Adrenal gland (tissue), 12 donors: ENCODE measurements around the gene DCXR. TPM values are rescaled to one million over a fixed set of nuclear protein-coding genes. Genes with fewer than 3 reads are reported as not detected.

Source experiments
- DNase-seq, 7 donors: peaks; one replicate each; pipeline ENCODE4 v3.0.0-alpha.2; 2019 to 2020
- H3K27ac ChIP-seq, 5 donors: fragments of 200-600 bp; sonication (generic) in 4 of 5; 1 replicate in 3 of 5; 2 replicates in 2 of 5; pipeline versions ENCODE4 v1.5.1 to v1.8.0; 2016 to 2020; ENCODE audit warnings: mild to moderate bottlenecking in 1 of 5
- H3K27me3 ChIP-seq: fragments of 200-600 bp; 2 replicates; pipeline ENCODE4 v1.8.0; 2021
- H3K36me3 ChIP-seq, 2 donors: fragments of 200-600 bp; replicated peaks in 1 of 2; 1 replicate in 1 of 2; 2 replicates in 1 of 2; pipeline versions ENCODE4 v1.5.1 to v1.8.0; 2018 to 2022
- H3K4me1 ChIP-seq, 2 donors: fragments of 200-600 bp; replicated peaks in 1 of 2; 1 replicate in 1 of 2; 2 replicates in 1 of 2; pipeline versions ENCODE4 v1.5.1 to v1.8.0; 2018 to 2021
- H3K4me3 ChIP-seq, 4 donors: fragments of 200-600 bp; sonication (generic) in 3 of 4; one replicate each; pipeline ENCODE4 v1.5.1; 2016 to 2018
- H3K9me3 ChIP-seq, 3 donors: fragments of 200-600 bp; sonication (generic) in 1 of 3; replicated peaks in 1 of 3; 1 replicate in 2 of 3; 2 replicates in 1 of 3; pipeline versions ENCODE4 v1.5.1 to v1.8.0; 2016 to 2021
- POLR2A ChIP-seq, 2 donors: fragments of 450-650 bp; IDR thresholded peaks; one replicate each; pipeline ENCODE4 v1.6.1; 2017; ENCODE audit warnings: antibody characterized with exemption in 2 of 2, mild to moderate bottlenecking in 2 of 2, moderate library complexity in 1 of 2
- WGBS, 4 donors: extraction: QIAGEN DNeasy Blood & Tissue Kit in 2 of 4; methylation state at CpG; one replicate each; pipeline versions ENCODE4 v1.1.5 to v1.1.7; 2013 to 2017; 5-methylcytosine and 5-hydroxymethylcytosine counted together
- intact Hi-C, 2 donors: fragments of 100-400 bp; cut with DNase I; formaldehyde crosslinking; loops; one replicate each; pipeline versions ENCODE4 v1.14.1 to v1.15.0; 2022 to 2023
- polyA plus RNA-seq, 3 donors: library from polyadenylated mRNA; stranded (reverse); fragments of 200-250 nt in 2 of 3; fragments of 350-450 nt in 1 of 3; fragmentation: Illumina TruSeq in 1 of 3; extraction: RNeasy Lipid Tissue Mini Kit (QIAGEN cat#74804) in 1 of 3; gene quantifications; one replicate each; pipeline ENCODE4 v1.2.3, GENCODE V29; 2013 to 2014
- total RNA-seq, 9 donors: library from RNA; depleted of rRNA in 4 of 9; stranded (reverse); fragments of >200 nt in 4 of 9; fragments of 120-200 nt in 1 of 9; fragmentation: NEBNext Ultra II Directional in 1 of 9; extraction: Animal tissue kit (Norgen Biotek cat#: 25700) in 1 of 9; gene quantifications; one replicate each; pipeline versions ENCODE4 v1.1.0 to v1.2.4, GENCODE V29; 2013 to 2023
- TF ChIP-seq, protein P1 (sequence below), 6 experiments: fragments of 450-650 bp in 4 of 6; fragments of 200-600 bp in 2 of 6; sonication (generic) in 1 of 6; IDR thresholded peaks; 1 replicate in 5 of 6; 2 replicates in 1 of 6; pipeline versions ENCODE4 v1.5.1 to v1.8.0; 2016 to 2021; ENCODE audit warnings: antibody characterized with exemption in 6 of 6, mild to moderate bottlenecking in 2 of 6, moderate library complexity in 1 of 6
- donor health status: healthy with polysubstance abuse.
- donor health status: Bipolar disorder and iron deficiency.
- donor health status: DM: yes; HTN: yes; CAD: no.
- donor health status: DM: no; HTN: no; CAD: no.
- donor health status: DM: no; HTN: no; CAD: no.
- donor health status: DM: yes; HTN: yes; CAD: no.

The DCXR gene
- total and polyA plus RNA-seq, 12 donors: 66.9 to 183 (median 104) TPM

DNA sequence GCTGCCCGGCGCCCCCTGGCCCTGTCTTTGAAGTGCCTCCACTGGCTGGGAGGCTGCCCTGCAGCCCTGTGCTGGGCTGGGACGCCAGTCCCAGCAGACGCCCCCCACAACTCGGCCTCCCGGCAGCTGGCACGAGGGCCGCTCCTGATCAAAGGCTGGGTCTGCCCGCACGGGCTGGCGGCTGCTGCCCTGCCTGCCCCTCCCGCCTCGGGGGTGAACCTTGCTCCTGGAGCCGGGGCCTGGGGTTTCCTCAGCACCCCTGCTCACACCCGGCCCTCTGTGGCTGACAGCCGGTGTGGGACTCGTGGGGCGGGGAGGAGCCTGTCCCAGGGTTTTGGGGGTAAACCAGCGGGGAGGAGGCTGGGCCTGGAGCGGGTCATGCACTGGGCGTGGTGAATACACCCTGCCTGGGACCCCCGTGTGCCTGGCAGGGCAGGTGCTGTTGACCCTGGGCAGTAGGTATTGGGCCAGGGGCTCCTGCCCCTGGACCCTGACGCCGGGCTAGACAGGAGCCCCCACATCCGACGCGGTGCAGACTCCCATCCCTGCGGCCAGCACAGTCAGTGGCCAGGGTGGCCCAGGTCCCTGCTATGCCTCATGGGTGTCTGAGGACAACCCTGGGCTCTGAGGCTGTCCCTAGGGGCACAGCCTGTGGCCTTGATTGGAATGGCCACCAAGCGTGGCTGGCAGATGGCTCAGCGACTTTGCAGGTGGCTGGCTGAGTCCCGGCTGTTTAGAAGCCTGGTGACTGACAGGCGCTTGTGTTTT, 36.5 kb downstream of the DCXR start:
- TF ChIP-seq POLR2A (IDR thresholded peaks at IDR 0.05): no peak
- TF ChIP-seq, protein P1, sequence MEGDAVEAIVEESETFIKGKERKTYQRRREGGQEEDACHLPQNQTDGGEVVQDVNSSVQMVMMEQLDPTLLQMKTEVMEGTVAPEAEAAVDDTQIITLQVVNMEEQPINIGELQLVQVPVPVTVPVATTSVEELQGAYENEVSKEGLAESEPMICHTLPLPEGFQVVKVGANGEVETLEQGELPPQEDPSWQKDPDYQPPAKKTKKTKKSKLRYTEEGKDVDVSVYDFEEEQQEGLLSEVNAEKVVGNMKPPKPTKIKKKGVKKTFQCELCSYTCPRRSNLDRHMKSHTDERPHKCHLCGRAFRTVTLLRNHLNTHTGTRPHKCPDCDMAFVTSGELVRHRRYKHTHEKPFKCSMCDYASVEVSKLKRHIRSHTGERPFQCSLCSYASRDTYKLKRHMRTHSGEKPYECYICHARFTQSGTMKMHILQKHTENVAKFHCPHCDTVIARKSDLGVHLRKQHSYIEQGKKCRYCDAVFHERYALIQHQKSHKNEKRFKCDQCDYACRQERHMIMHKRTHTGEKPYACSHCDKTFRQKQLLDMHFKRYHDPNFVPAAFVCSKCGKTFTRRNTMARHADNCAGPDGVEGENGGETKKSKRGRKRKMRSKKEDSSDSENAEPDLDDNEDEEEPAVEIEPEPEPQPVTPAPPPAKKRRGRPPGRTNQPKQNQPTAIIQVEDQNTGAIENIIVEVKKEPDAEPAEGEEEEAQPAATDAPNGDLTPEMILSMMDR (IDR thresholded peaks at IDR 0.05): no peak

DNA sequence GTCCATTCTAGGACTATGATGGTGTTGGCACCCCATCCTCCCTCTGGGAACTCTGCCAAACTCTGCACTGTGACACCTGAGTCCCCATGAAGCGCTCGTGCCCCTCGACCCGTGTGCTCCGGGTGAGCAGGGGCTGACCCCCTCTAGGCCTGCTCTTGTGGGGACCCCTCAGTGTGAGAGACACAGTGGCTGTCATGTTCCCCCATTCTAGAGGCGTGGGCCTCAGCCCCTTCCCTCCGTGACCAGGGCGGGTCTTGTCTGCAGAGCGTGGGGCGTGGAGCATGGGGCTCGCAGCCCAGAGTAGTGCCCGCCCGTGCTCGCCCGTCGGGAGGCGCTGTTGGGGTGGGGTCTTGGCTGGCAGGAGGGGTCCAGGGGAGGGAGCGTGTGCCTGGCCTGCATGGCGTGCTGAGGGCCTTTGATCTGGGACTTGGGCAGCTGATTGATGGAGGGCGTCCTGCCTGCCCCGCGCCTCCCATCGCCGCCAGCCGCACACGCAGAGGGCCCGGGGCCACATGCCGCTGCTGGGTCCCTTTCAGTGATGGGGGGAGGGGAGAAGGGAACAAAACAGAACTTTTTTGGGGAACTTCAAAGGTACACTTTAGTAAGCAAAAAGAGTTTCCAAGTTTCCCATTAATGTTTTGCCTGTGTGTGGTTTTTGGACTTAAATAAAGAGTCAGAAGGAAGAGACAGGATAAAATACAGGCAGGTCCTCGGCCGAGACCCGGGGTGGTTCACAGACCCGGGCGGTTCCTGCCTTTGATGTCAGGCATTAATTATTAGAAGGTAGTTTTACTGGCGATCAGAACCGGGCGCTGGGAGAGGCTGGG, 37.3 kb downstream of the DCXR start:
- H3K4me1 ChIP-seq: peaks cover 4 to 12% of the 10 kb centered on the region in 2 donors
- TF ChIP-seq POLR2A (IDR thresholded peaks at IDR 0.05): no peak
- TF ChIP-seq, protein P1 (IDR thresholded peaks at IDR 0.05): no peak
- H3K27me3 ChIP-seq: no peaks in the 10 kb centered on the region
- H3K27ac ChIP-seq: no peak overlapping the region
- DNase-seq: no peak
- intact Hi-C loops: no loop called here
- H3K4me3 ChIP-seq: no peak overlapping the region
- WGBS, 4 donors: 80 to 89% (median 84%) methylated on average over 17 to 36 of the region's 36 CpGs
- no peaks in the 10 kb centered on the region for H3K9me3 ChIP-seq
- H3K36me3 ChIP-seq: no peaks in the 10 kb centered on the region

More for the DNA sequence above, 36.5 kb downstream of the DCXR start:
- DNase-seq: no peak
- no peak overlapping the region for H3K4me3 ChIP-seq
- H3K9me3 ChIP-seq: no peaks in the 10 kb centered on the region
- 81 to 89% (median 86%) methylated on average over 9 to 32 of the region's 32 CpGs for WGBS, 4 donors
- peaks cover 4 to 12% of the 10 kb centered on the region in 2 donors for H3K4me1 ChIP-seq
- no peaks in the 10 kb centered on the region for H3K36me3 ChIP-seq
- H3K27ac ChIP-seq: no peak overlapping the region
- H3K27me3 ChIP-seq: no peaks in the 10 kb centered on the region
- intact Hi-C loops: no loop called here

DNA sequence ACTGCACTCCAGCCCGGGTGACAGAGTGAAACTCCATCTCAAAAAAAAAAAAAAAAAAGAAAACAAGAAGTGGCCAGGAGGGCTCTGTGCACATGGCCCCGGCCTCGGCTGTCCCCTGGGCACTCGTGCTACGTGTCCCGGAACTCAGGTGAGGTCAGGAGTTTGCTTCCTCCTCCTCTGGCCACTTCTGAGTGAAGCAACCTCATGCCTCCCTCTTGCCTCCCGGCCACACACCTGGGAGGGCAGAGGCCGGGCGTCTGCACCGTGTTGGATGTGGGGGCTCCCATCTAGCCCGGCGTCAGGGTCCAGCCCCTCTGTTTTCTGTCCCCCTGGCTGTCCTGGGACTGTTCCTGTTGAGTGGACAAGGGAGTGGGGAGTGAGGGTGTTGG, 37.9 kb downstream of the DCXR start:
- intact Hi-C loops: no loop called here
- TF ChIP-seq, protein P1 (IDR thresholded peaks at IDR 0.05): no peak
- TF ChIP-seq POLR2A (IDR thresholded peaks at IDR 0.05): no peak
- Histone ChIP-seq H3K27ac (no peak overlapping the region), H3K9me3 (no peaks in the 10 kb centered on the region), H3K4me3 (no peak overlapping the region), H3K36me3 (no peaks in the 10 kb centered on the region), H3K4me1 (peaks cover 4 to 12% of the 10 kb centered on the region in 2 donors), H3K27me3 (no peaks in the 10 kb centered on the region)
- no peak for DNase-seq
- WGBS, 4 donors: 93 to 95% (median 93%) methylated on average over 9 to 12 of the region's 12 CpGs

DNA sequence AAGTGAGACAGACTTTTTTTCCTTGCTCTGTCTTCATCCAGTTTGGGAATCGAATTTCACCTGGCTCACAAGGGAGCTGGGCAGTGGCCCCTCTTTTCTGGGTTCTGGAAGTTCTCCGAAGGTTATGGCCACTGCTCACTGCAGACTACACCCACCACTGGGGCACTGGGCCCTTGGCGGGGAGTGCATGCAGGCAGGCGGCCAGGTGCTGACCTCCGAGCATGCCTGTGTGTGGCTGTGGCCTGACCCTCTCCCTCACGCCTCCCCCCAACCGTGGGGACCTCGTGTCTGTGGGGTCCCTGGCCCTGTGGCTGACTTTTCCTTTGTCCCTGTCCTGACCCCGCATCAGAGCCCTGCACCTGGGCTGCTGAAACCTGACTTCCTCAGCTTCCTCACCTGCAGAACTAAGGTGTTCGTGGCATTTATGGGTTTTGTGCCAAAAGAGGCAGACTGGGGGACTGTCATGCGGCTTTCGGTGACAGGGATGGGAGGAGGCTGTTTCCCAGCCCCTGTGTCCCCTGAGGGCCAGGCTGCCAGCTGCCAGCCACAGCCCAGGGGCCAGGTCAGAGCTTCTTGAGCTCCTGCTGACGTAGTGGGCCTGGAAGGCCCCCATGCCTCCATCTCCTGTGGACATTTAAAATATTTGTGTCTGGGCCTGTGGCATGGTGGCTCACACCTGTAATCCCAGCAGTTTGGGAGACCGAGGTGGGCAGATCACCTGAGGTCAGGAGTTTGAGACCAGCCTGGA, 38.6 kb downstream of the DCXR start:
- no peak for DNase-seq
- H3K4me1 ChIP-seq: peaks cover 4 to 8% of the 10 kb centered on the region in 2 donors
- H3K4me3 ChIP-seq: no peak overlapping the region
- intact Hi-C loops: no loop called here
- 78 to 96% (median 89%) methylated on average over 9 to 14 of the region's 14 CpGs for WGBS, 4 donors
- TF ChIP-seq, protein P1 (IDR thresholded peaks at IDR 0.05): no peak
- TF ChIP-seq POLR2A (IDR thresholded peaks at IDR 0.05): no peak
- H3K27me3 ChIP-seq: no peaks in the 10 kb centered on the region
- H3K36me3 ChIP-seq: no peaks in the 10 kb centered on the region
- H3K9me3 ChIP-seq: no peaks in the 10 kb centered on the region
- H3K27ac ChIP-seq: no peak overlapping the region
